ENCODE results near the gene RAB1B.

DNA sequence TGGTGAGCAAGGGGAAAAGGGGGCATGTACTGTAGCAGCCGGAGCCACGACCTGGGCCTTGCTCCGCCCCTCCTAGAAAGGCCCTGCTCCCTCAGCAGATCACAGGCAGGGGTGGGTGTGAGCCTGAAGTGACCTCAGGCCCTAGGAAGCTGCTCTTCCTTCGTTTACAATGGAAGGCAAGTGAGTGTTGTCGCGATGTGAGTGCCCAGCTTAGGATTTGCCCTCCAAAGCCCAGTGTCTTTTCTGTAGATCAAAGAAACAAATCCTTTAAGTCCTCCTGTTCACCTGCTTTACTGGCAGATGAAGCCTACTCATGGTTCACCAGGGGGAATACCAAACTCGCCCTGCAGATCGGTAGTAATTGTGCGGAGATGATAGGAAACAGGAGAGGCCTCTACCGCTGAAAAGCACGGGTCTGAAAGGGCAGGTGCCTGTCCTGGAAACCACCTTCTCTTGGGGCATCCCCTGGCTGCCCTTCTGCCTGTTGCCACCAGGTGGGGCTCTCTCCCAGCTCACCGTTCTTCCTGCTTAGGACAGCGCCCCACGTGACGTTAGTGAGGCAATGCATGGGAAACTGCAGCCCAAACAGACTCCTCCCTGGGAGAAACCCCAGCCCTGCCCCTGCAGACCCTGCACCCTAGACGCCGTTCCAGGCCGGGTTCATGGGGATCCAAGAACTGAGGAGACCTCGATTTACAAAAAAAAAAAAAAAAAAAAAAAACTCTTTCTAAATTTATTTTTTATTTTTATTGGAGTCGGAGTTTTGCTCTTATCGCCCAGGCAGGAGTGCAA lies 45.9 kb upstream of the RAB1B start:
- TF ChIP-seq, protein P1, sequence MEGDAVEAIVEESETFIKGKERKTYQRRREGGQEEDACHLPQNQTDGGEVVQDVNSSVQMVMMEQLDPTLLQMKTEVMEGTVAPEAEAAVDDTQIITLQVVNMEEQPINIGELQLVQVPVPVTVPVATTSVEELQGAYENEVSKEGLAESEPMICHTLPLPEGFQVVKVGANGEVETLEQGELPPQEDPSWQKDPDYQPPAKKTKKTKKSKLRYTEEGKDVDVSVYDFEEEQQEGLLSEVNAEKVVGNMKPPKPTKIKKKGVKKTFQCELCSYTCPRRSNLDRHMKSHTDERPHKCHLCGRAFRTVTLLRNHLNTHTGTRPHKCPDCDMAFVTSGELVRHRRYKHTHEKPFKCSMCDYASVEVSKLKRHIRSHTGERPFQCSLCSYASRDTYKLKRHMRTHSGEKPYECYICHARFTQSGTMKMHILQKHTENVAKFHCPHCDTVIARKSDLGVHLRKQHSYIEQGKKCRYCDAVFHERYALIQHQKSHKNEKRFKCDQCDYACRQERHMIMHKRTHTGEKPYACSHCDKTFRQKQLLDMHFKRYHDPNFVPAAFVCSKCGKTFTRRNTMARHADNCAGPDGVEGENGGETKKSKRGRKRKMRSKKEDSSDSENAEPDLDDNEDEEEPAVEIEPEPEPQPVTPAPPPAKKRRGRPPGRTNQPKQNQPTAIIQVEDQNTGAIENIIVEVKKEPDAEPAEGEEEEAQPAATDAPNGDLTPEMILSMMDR (IDR thresholded peaks at IDR 0.05; ENCODE audit: low read depth, low read length), result peak; percentile 100
- TF ChIP-seq EZH2phosphoT487 (IDR thresholded peaks at IDR 0.05; ENCODE audit: low read depth), result no peak
